HG02884 (cell line): ENCODE measurements around the gene PIK3R5.

Experiments used
- ATAC-seq: cut with Tn5 transposase; IDR thresholded peaks from one replicate; pipeline ENCODE4 v1.9.1; 2021; ENCODE audit warnings: mild to moderate bottlenecking, moderate library complexity; ENCODE audit not compliant: unreplicated experiment

PIK3R5 gene

DNA sequence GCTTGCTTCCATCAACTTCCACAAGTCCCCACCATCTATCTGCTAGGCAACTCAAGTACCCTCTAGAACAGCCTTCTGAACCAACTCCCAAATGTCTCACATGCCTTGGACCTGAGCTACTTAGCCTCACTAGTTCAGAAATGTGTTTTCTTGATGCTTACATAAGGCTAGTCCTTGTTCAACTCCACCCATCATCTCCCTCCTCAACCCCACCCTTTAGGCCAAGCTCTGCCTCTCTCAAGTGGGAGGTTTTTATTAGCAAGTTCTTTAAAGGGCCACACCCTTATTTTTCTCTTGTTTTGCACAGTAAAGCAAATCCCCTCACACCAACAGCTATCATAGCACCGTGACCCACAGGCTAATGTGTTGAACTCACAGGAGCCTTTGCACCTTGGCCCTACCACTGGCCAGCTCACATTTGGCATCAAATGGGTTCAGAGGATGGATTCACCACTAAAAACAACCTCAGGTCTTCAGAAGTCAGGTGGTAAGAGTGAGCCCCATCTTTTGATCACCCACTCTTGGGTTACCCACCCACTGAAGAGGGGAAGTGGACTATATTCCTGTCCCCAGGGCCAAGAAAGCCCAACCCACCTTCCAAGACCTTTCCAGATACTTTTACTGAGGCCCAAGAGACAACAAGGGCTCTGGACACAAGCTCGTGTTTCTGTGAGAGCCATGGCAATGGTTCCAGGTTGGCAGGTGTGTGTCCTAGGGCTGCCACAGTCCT, 12.2 kb downstream of the PIK3R5 start:
- ATAC-seq = no peak

DNA sequence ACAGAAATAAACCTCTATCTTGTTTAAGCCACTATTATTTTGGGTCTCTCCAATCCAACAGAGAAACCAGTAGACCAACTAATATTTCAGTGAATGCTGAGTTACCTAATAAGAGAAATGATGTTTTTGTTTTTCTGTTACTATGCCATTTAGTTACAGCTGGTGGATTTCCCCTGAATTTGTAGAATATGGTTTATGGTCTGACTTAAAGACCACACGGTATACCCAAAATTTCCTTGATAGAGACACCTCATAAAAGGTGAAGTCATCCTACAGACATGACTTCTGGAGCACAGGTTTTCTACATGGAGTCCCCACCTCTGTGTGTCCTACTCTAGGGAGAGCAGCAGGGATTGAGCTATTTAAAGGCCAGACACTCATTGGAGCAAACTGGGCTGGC, 13.3 kb downstream of the PIK3R5 start:
- no peak for ATAC-seq

DNA sequence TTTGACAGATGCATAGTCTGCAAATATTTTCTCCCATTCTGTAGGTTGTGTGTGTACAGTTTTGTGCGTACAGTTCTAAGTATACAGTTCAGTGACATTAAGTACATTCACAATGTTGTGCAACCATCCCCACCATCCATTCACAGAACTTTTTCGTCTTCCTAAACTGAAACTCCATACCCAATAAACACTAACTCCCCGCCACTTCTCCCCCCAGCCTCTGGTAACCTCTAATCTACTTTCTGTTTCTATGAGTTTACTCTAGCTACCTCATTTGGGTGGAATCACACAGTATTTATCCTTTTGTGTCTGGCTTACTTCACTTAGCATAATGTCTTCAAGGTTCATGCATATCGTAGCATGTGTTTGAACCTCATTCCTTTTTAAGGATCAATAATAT, 14.3 kb downstream of the PIK3R5 start:
- ATAC-seq = no peak

DNA sequence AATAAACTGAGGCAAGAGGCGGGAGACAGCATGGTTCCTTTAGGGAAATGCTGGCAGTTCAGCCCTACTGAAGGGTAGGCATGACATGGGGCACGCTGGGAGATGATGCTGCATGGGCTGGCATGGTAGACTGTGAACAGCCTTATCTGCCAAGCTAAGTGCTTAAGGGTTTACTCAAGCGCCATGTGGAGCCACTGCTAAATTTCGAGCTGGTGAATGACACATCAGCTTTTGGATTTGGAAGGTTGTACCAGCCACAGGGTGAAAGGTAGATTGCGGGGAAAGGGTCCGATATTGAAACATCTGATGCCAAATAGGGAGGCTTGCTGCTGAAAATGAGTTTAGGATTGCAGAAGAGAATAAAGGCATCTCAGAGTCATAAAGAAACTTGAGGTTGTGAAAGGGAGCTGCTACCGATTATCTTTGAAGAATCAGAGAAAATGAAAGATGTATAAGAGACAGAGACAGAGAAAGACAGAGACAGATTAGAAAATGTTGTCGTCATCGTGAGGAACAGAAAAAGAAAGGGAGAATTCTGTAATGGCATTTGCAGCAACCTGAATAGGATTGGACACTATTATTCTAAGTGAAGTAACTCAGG, 16.3 kb downstream of the PIK3R5 start:
- no peak for ATAC-seq

DNA sequence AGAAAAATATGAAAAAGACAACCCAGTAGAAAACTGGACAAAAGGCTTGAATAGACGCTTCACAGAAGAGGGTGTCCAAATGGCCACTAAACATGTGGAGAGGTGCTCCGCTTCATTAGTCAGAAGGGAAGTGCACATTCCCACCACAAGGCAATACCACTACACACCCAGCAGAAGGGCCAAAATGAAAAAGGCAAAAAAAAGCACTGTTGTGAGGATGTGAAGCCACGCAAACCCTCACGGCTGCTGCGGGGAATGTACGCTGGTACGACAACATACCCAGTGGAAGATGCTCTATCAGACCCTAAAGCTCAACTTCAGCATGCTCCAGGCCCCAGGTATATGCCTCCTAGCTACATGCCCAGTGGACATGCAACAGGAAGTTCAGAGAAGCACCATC, 17.0 kb downstream of the PIK3R5 start:
- no peak for ATAC-seq

DNA sequence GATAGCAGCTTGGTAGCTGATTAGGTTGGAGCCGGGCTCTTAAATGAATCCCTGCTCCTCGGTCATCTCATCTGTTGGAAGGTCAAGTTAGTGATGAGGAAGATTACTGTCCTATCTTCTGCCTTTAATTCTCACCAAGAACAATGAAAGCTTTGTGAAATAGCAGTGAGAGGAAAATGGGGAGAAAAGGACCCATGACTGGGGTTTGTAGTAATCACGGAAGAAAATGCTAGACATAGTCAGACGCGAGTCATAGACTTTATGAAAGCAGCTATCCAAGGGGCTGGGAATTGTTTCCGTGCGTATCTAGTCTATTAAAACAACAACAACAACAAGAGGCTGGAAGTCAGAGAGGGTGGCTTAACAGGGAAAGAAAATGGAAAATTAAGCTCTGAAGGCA, 18.3 kb downstream of the PIK3R5 start:
- no peak for ATAC-seq

DNA sequence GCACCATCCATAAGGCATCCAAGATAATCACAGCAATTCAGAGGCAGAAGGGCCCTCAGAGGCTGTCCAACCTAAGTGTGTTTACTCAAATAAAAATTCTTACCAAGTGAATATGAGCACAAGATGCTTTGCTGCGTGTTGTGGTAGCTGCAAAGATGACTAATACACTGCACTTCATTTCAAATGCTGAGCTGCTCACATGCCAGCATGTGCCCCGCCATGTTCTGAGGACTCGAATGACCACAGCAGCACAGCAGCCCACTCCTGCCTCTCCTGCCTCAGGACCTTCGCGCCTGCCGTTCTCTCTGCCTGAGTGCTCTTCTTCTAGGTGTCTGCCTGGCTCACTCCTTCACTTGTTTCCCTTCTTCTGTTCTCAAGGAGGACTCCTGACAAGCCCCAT, 19.0 kb downstream of the PIK3R5 start:
- no peak for ATAC-seq

DNA sequence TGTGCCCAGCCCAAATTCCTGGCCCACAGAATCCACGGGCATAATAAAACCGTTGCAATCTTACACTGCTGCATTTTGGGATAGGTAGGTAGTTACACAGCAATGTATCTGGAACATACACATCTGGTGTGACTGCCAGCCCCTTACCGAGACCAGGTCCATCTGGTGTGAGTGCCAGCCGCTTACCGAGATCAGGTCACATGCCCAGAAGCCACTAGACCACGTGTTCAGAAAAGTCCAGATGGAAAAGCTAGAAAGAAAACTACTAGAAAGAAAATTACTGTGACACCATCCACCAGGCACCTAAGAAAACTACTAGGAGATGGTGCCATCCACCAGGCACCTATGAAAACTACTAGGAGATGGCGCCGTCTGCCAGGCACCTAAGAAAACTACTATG, 19.4 kb downstream of the PIK3R5 start:
- ATAC-seq = no peak

DNA sequence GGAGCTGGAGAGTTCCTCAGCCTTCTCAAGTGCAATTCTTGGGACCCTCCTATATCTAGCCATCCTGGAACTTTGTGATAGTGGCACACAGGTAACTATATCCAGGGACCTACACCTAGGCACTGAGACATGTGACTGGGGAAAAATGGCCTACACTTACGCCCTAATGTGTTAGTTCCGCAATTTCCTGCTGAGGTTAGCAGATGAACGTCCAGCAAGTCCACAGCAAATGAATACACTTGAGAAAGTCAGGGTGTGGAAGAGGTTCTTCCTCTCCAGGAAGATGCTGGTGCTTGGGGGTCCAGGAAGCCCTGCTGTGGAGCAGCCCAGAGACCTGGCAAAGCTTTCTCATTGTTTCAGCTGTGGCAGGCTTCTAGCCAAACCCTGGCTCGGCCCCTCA, 20.8 kb downstream of the PIK3R5 start:
- ATAC-seq = no peak

DNA sequence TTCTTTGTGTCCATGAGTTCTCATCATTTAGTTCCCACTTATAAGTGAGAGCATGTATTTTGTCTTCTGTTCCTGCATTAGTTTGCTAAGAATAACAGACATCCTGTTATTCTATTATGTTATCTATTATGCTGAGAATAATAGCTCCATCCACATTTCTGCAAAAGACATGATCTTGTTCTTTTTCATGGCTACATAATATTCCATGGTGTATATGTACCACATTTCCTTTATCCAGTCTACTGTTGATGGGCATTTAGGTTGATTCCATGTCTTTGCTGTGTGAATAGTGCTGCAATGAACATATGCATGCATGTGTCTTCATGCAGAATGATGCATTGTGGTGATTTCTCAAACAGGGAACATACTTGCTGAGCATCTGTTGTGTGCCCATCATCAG, 21.4 kb downstream of the PIK3R5 start:
- ATAC-seq = no peak

DNA sequence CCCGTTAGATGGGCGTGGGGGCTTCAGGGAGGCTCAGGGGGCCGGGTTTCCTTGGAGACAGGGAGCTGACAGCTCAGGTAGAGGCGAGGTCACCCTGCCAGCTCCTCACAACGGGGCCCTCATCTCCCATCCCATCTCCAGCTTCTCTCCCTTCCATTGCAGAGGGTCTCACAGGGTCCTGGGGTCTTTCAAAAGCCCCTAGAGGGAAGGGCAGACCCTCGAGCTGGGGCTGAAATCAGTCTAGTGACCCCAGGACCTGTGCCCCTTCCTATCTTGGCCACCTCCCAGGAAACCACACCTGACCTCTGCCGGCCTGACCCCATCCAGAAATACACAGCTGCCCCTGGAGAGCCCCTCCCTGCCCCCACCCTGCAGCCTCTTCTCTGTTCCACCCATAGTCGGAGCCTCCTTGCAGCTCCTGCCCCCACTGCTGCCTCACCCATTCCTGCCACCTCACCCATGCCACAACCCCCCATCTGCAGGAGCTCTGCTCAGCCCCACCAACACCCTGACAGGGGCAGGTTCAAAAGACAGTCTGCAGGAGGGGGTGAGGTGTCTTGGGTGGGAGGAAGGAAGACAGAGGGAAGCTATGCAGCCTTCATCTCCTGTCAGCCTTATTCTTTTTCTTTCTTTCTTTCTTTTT, 23.4 kb downstream of the PIK3R5 start:
- ATAC-seq = no peak

DNA sequence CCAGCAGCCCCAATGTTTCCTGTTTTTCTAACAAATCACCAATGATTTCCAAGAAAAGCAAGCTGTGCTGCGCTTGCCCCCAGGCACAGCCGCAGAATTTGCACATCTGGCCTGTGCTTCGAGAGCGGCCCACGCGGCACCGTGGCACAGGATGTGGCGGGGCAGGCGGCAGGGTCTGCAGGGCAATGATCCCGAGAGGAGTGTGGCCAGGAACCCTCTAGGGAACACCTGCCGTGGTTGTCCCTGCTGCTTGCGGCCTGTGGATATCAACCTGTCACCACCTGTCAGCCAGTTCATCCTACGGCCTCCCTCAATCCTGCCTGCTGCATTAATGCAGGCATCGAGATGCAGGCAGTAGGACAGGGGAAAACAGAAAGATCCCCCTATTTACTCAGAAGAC, 24.0 kb downstream of the PIK3R5 start:
- ATAC-seq = no peak

DNA sequence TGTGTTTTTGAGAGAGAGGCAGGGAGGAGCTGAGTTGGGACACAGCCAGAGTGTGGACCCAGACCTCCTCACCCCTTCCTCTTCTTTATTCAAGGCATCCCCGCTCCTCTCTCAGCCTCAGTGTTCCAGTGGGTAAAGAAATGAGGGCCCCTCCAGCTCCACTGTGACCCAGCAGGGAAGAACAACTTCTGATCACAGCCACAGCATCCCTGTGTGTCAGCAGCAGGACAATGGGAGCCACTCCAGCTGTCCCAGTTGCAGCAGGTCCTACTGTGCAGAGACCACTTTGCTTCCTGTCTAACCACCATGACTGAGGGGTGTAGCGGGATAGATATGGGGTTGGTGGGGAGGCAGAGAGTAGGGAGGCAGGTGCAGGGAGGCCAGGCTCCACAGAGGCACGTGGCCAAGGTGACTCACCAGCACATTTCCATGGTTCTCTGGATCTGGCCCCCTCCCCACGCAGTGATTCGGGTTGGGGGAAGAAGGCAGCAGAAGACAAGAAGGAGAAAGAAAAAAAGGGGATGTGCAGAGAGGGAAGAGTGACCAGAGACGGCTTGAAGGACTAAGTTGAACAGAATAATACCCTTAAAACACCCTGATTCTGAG, 24.5 kb downstream of the PIK3R5 start:
- no peak for ATAC-seq

DNA sequence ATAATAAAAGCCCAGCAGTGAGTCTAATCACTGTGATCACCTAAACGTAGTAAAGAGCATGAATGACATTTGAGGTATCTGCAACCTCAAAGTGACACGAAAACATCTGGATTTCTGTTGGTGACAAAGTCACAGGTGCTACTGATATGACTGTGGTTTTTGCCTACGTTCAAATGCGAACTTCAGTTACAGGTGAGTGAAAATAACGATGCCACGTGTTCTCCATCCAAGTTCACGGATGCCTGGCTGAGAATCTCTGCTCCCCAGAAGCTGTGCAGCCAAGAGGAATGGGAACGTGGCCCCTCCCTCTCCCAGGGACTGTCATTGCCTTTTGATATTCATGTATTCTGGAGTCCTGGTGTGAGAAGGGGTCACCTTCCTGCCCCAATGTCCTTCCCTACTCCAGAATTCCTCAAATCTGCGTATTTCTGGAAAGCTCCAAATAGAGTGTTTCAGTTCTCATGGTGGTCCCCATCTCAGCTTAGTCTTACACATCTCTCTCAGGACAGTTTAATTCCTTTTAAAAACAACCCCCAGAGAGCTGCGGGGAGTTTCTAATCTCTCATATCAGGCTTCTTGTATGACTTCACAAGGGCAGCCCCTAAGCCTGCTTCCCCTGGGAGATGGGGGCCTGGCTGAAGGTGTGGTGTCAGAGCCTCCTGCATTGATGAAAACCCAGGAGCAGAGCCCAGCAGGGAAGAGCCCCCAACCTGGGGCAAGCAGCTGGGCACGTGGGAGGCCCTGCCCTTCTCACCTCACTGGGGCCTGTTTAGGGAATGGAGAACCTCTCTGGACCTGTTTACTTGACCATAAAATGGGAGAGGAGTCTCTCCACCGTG, 25.8 kb downstream of the PIK3R5 start:
- ATAC-seq = no peak

DNA sequence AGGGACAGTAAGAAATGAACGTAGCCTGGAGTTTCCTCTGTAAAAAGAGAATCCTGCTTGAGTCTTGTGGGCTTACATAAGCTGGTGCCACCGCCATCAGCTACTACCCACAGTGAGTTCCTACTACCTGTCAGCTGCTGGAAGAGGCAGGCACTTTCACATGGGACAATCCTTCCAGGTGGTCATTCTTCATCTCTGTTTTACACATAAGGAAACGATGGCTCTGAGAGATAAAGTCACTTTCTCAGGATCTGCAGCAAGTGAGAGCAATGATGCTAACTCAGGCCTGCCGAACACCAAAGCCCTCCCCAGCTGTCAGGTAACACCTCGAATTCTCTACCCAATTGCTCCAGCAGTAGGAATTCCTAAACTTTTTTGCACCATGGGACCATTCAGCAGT, 26.6 kb downstream of the PIK3R5 start:
- ATAC-seq = no peak

DNA sequence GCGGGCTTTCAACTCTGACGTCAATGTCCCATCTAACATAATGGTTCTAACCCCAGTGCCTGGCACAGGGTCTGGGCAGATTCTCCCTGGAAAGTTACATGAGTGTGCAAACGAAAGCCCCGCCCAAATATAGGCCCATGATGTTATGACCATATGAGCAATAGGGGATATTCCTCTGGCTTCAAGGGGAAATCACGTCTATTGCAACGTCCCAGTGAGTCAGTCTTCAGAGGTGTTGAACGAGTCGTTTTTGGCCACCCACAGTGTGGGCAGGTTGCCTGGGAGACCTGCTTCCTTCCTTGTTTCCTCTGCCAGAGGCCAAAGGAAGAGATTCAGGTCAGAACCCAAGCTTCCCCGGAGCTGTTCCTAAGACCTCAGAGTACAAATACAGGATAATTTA, 30.3 kb downstream of the PIK3R5 start:
- ATAC-seq = no peak

DNA sequence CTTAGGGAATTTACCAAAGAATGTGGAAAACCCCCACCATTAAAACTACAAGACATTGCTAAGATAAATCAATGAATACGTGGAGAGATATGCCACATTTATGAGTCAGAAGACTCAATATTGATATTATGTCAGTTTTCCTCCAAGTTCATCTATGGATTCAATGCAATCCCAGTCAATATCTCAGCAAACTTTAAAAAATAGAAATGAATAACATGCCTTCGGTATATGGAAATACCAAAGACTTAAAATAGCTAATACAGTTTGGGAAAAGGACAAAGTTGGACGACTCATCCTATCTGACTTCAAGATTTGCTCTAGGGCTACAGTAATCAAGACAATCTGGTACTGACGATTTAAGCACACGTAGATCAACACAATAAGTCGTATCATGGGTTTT, 31.2 kb downstream of the PIK3R5 start:
- ATAC-seq = no peak

DNA sequence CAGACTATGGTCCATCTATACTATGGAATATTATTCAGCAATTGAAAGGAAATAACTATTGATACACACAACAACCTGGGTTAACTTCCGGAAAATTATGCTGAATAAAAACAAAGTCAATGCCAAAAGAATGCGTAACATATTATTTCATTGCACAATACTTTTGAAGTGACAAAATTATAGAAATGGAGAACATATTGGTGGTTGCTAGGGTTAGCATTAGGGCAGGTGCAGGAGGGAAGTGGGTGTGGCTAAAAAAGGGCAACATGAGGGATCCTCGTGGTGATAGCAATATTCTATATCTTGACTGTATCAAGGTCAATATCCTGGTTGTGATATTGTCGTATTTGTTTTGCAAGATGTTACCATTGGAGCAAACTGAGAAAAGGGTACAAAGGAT, 34.9 kb downstream of the PIK3R5 start:
- no peak for ATAC-seq

DNA sequence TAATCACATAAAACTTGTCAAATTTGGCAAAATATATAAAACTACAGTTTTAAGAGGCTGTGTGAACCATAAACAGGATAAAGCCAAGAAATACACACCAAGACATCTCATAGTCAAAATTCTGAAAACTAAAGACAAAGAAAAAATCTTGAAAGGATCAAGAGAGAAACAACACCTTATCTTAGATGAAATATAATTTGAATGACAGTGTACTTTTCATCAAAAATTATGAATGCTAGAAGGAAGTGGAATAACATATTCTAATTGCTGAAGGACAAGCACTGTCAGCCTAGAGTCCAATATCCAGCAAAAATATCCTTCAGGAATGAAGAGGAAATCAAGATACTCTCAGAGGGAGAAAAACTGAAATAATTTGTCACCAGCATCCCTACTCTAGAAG, 37.2 kb downstream of the PIK3R5 start:
- no peak for ATAC-seq

DNA sequence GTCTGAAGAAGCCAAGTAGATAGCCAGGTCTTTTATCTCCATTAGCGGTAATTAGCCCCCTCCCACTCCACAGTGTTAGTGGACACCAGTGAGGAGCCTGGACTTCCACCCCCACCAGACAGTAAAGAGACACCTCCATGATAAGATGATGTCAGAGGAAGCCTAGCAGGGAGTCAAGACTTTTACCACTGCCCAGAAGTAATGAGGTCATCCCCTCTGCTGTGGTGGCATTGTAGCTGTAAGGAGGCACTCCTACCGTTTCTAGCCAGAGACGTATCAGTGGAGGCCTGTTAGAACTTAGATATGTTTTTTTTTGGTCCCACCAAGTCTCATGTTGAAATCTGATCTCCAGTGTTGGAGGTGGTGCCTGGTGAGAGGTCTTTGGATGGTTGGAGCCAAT, 38.1 kb downstream of the PIK3R5 start:
- no peak for ATAC-seq

DNA sequence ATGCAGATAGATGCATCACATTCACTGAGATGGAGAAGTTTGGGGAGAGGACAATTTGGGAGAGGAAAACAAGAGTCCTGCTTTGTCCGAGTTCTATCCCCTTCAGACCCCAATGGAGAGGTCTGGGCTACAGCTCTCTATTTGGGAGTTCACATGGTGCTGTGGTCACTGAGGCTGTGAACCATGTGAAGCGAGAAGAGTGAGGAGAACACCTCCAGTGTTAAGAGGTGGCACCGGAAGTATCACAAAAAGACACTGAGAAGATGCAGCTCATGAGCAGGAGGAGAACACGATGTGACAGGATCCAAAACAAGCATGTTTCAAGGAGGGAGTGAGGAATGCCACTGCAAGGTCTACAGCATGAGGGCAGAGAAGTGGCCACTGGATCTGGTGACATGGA, 39.7 kb downstream of the PIK3R5 start:
- ATAC-seq = no peak
